COLO668 (cell line): Measurements from ENCODE around the gene GMPS.
"Not testable (repeated sequence)": the region's sequence is repeated elsewhere in the genome, so short reads cannot be mapped to it uniquely, and the experiment has no call there.

ENCODE experiments used
- DNase-seq: peaks from one replicate; lab custom pipeline; 2025; ENCODE audit not compliant: unreplicated experiment; lab: John Stamatoyannopoulos, UW

The GMPS gene

DNA sequence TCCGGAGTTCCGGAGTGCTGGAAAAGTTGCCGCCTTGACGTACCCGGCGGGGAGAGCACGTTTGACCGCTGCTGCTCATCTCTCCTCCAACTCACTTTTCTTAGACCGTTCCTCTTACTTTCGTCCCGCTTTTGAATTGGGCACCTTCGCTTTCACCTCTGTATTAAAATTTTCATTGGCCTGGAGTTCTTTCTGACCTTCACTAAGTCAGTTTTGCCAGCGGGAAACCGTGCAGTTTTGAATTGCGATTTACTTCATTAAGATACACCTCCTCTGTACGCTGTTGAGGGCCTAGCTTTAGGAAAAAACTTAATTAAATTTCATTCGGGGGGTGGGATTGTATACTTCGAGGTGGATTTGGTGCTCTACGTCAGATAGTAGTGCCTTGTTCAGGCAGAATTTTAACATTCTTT, 1.3 kb downstream of the GMPS start:
- DNase-seq: no peak

DNA sequence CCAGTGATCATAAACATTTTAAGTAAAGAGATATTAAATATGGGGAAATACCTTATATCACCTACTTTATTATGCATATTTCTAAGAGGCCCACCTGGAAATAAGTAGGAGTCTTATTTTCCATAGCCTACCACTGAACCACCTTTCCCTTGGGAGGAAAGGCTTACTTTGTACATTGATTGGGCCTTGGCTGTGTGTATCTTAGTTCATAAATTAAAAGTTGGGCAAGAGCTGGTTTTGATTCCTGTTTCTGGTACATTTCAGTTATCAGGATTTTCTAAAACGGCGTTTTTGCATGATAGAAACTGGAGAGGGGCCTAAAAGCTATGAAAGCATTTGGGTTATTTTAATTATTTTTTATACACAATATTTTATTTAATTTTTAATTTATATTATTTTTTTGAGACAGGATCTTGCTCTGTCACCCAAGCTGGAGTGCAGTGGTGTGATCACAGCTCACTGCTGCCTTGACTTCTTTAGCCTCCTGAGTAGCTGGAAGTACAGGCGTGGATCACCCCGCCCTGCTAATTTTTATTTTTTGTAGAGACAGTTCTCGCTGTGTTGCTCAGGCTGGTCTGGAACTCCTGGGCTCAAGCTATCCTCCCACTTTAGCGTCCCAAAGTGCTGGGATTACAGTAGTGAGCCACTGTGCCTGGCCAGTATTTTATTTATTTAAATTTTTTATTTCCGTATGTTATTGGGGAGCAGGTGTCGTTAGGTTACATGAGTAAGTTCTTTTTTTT, 2.6 kb downstream of the GMPS start:
- no peak for DNase-seq

DNA sequence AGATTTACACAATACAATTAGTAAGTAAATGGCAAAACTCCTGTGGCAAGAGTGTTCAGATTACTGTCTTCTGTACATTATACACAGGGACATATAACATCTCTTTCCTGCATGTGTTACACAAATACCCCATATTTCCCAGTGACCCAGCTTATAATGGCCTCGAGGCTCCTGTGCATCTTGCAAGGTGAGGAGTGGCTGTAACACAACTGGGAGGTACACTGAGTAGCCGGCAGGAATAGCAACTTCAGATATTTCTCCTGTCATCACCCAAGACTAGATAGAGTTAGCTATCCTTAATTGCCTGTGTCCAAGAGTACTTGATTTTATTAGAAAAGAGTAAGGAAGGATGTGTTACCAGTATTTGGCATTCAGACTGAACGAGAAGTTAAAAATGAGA, 5.6 kb downstream of the GMPS start:
- no peak for DNase-seq

DNA sequence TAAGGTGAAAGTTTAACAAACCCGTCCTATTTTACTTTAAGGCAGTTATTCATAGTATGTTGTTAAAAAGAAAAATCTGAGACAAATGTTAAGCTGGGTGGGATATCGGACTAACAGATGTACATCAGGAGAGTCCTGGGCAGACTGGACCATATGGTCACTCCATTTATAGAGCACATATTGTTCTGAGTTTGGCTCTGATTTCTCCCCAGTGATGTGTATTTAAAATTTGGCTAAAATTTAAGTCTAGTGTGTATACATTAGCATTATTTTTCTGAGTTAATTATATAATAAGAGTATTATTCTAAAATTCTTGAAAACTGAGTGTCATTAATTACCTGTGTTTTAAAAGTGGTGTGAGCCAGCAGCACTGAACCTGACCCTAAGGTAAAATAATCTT, 6.1 kb downstream of the GMPS start:
- no peak for DNase-seq

GRCh38 chr3:155880286-155880685, 9.8 kb downstream of the GMPS start:
- no peak for DNase-seq

DNA sequence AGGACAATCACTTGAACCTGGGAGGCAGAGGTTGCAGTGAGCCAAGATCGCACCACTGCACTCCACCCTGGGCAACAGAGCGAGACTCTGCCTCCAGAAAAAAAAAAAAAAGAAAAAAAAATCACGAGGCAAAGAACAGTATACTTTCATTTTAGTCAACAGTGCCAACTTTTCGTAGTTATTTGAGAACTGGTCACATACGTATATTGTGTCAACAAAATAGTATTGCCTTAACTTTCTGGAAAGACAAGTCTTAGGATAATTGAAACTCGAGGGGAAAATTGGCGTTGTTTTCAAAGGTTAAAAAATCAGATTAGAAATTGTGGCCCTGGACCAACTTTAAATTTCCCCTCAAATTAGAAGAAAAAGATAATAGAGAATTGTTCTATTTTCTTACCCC, 13.8 kb downstream of the GMPS start:
- DNase-seq: no peak

DNA sequence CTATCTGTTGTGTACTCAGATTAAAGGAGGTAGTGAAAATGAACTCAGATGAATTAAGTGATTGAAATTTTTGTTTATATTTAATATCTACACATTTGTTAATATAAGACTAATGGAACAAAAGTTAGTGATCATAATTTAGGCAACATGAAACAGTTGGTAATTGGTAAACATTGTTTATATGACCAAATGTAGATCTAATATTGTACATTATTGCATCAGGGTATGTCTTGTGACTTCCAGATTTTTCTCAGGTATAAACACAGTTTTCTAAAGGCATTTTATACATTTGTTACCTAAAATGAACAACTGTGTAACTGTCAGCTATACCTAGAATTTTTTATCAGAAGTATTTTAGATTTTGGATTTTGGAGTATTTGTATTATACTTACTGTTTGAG, 14.8 kb downstream of the GMPS start:
- DNase-seq: no peak

DNA sequence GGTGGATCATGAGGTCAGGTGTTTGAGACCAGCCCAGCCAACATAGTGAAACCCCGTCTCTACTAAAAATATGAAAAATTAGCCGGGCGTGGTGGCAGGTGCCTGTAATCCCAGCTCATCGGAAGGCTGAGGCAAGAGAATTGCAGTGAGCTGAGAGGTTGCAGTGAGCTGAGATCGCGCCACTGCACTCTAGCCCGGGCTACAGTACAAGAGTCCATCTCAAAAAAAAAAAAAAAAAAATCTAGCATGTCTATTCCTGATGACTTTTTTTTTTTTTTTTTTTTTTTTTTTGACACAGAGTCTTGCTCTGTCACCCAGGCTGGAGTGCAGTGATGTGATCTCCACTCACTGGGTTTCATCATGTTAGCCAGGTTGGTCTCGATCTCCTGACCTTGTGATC, 15.9 kb downstream of the GMPS start:
- not testable (repeated sequence) for DNase-seq

DNA sequence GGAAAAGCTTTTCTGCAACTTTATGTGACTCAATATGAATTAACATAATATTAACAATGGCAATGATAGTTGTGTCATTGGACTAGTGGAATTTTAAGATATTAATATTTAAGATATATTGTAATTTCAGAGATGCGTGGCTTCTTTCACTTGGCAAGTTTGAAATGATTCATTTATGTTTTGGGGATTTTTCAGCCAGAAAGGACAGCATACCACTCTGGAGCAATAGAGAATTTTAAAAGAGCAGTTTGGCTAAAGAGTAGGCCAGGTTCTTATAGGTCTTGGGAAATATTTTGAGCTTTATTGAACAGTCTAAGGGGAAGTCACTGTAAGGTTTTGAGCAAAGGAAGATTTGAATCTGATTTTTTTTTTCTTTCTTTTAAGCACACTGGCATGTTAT, 16.5 kb downstream of the GMPS start:
- DNase-seq: no peak

DNA sequence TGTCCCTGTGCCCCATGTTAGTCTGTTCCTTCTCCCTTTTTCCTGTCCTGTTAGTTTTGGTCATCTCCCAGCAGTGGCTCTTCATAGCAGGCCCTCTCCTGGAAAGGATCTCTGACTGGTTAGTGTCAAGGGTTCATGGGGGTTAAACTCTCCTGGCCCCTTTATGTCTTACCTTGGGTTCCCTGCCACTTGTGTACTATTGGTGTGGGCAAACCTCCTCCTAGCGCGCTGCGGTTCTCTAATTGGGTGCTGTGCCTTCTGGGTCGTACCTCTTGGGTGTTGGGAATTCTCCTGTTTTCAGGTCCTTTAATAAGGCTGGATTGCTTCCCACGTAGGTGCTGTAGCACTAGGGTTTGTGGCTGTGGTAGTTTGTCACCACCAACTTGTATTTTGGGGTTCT, 18.8 kb downstream of the GMPS start:
- DNase-seq: no peak

- DNase-seq: no peak
These were observed 19.5 kb downstream of the GMPS start for GRCh38 chr3:155889952-155890351.

DNA sequence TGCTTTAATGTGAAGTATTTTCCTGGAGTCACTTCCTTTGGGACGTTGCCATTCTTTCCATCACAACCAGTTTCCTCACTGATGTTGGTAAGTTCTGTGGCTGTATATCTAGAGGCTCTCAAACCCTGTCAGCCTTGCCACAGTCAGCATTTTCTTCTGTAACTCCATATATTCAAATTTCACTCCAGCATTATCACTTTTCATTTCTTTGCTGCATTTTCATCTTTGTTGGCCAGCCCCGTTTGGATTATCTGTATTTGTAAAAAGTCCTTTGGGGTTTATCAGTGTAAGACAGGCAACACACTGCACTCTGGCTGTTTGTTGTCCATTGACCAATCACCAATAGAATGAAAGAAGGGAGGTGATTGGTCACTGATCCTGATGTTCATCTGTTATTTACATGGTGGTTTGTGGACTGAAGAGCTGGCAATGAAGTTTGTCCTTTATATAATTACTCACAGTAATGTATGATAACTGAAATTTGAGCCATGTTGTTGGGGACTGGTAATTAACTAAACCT, 20.3 kb downstream of the GMPS start:
- no peak for DNase-seq

DNA sequence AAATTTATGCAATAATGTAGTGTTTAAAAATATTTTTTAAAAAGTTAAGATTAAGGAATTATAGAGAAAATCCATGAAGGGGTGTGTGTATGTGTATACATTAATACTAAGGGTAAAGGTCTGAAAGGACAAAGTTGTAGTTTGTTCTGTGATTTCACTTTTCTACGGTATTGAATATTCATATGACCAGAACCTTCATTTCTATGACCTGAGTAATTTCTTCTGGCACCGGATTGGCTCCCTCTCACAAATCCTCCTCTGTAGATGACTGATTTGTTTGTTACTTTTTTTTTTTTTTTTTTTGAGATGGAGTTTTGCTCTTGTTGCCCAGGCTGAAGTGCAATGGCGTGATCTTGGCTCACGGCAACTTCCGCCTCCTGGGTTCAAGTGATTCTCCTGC, 20.9 kb downstream of the GMPS start:
- no peak for DNase-seq

GRCh38 chr3:155895379-155895900, 25.0 kb downstream of the GMPS start:
- no peak for DNase-seq

- no peak for DNase-seq
These were observed 36.5 kb downstream of the GMPS start for GRCh38 chr3:155906900-155907299.

DNA sequence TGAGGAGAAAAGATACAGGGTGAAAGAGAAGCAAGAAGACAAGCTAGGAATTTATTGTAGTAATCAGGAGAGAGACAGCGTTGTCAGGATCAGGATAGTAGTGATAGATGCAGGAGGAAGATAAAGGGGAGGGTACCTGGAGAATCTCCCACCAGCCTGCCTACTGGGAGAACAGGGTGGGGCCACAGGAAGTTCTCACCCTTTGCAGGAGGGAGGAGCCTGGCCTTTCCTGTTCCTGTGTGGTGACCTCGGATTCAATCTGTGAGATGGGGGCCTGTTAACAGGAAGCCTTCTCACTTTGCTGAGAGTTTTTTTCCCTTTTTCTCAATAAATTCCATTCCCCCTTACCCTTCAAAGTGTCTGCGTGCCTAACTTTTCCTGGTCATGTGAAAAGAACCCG, 37.6 kb downstream of the GMPS start:
- no peak for DNase-seq

GRCh38 chr3:155908605-155909004, 38.2 kb downstream of the GMPS start:
- DNase-seq: no peak

- no peak for DNase-seq
These were observed 41.6 kb downstream of the GMPS start for GRCh38 chr3:155912090-155912489.

GRCh38 chr3:155912579-155913190, 42.2 kb downstream of the GMPS start:
- DNase-seq: no peak

DNA sequence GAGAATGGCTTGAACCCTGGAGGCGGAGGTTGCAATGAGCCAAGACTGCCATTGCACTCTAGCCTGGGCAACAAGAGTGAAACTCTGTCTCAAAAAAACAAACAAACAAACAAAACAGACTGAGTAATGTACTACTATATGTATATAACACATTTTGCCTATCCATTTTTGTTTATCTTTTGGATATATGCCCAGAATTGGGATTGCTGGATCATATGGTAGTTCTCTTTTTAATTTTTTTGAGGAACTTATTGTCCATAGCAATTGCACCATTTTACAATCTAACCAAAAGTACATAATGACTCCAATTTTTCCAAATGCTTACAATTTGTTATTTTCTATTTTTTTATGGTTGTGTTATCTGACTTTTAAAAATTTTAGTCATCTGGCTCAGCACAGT, 47.3 kb downstream of the GMPS start:
- DNase-seq: no peak

DNA sequence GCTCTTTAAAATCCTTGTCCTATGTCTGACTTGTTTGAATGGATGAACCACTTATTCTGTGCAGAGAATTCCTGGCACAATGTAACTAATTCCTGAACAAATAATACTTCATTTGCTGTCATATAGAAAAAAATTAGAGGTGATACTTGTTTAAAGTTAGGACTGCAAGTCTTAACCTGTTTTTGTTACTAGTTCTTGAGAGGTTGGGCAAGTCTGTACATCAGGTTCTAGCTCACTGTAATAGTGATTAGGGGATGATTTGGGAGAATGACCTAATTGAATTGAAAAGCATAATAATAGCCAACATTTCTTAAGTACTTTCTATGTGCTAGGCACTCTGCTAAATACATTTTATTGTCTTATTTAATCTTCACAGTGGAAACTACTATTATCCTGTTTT, 49.3 kb downstream of the GMPS start:
- no peak for DNase-seq

DNA sequence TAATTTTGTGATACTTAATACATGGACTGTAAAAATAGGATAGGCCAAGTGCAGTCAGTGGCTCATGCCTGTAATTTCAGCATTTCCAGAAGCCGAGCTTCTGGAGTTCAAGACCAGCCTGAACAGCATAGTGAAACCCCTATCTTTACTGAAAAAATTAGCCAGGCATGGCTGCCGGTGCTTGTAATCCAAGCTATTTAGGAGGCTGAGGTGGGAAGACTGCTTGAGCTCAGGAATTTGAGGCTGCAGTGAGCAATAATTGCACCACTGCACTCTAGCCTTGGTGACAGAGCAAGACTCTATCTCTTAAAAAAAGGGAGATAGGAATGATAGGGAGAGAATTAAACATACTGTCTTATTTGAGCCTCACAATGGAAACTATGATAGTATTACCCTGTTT, 51.0 kb downstream of the GMPS start:
- DNase-seq: no peak

DNA sequence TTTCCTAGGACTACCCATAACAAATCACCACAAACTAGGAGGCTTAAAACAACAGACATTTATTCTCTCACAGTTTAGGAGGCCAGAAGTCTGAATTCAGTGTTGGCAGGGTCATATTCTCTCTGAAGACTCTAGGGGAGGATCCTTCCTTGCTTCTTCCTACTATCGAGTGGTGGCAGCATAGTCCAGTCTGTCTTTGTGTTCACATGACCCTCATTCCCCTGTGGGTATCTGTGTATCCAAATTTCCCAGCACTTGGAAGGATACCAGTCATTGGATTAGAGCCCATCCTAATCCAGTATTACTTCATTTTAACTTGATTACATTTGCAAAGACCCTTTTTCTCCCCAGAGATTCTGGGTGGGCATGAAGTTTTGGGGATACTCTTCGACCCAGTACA, 63.8 kb downstream of the GMPS start:
- no peak for DNase-seq
